PFSK-1 (cell line): ENCODE measurements around the gene FBXO42.

Experiments used
- FOXP2 ChIP-seq: optimal IDR thresholded peaks from 2 replicates; pipeline ENCODE3; 2011; ENCODE audit warnings: borderline replicate concordance, control low read depth, inconsistent platforms; ENCODE audit not compliant: insufficient read depth; ENCODE audit errors: extremely low read length, extremely low read depth
- POLR2AphosphoS5 ChIP-seq: IDR thresholded peaks from 2 replicates; pipeline ENCODE4 v1.6.1; 2012; ENCODE audit warnings: low read depth, mild to moderate bottlenecking, control low read depth, low read length, moderate library complexity
- REST ChIP-seq, 2 experiments: IDR thresholded peaks; 2 replicates each; pipeline versions ENCODE4 v1.6.1 to v1.8.0; 2011 to 2012; ENCODE audit warnings: low read depth in 2 of 2, low read length in 2 of 2, control low read depth in 1 of 2, inconsistent platforms in 1 of 2, mild to moderate bottlenecking in 1 of 2, moderate library complexity in 1 of 2; ENCODE audit not compliant: insufficient read depth in 1 of 2
- SIN3A ChIP-seq: IDR thresholded peaks from 2 replicates; pipeline ENCODE4 v1.6.1; 2012; ENCODE audit warnings: mild to moderate bottlenecking, low read length, moderate library complexity, borderline replicate concordance; ENCODE audit not compliant: insufficient read depth

DNA sequence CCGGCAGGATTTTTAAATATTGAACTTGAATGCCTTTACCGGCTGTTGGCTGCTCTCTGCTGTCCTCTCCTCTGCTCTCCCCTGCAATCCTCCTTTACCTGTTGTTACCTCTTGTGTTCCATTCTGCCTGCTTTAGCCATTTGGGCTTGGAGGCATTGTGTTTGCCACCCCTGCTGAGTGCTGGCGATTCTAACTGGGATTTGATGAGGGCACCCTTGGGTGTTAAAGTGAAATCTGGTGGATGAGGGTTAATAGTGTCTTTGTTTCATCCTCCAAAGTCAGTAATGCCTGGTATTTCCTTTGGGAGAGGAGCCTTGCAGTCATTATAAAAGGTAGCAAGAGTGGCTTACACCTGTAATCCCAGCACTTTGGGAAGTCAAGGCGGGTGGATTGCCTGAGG lies 24.7 kb upstream of the FBXO42 start:
- no peak for TF ChIP-seq REST (IDR thresholded peaks at IDR 0.05; ENCODE audit: insufficient read depth in 1 of 2, low read depth in 2 of 2, low read length in 2 of 2)
- TF ChIP-seq SIN3A = no peak
- TF ChIP-seq FOXP2 = no peak
- TF ChIP-seq POLR2AphosphoS5 = no peak
